ENCODE results near the gene CYP3A5.

The CYP3A5 gene

GRCh38 chr7:99617192-99617781, 62.5 kb downstream of the CYP3A5 start:
- peak overlapping the region; percentile 91 to 96 for H3K4me3 Mint-ChIP-seq
- peaks cover 5 to 8% of the 10 kb centered on the region in 2 donors for H3K9me3 Mint-ChIP-seq
- no peaks in the 10 kb centered on the region for H3K27me3 Mint-ChIP-seq
- H3K4me1 Mint-ChIP-seq: peaks cover 74% of the 10 kb centered on the region
- DNase-seq: no peak
- peak overlapping the region; percentile 87 to 89 for H3K27ac Mint-ChIP-seq
- ATAC-seq: no peak

- H3K4me1 Mint-ChIP-seq: peaks cover 66% of the 10 kb centered on the region
- ATAC-seq (peak; percentile 97), DNase-seq (peak; percentile 89 to 93)
- peak within 1 kb of the TSS; percentile 87 to 89 for H3K27ac Mint-ChIP-seq
- no peaks in the 10 kb centered on the region for H3K27me3 Mint-ChIP-seq
- peak within 1 kb of the TSS; percentile 91 to 96 for H3K4me3 Mint-ChIP-seq
- peaks cover 5 to 8% of the 10 kb centered on the region in 2 donors for H3K9me3 Mint-ChIP-seq
Observed at GRCh38 chr7:99616359-99617191, 63.2 kb downstream of the CYP3A5 start, which contains the start of gene ZSCAN25. ZSCAN25 (plus strand) TSS chr7:99616946; CDS start chr7:99619607, 2,661 bp downstream.

- Mint-ChIP-seq H3K27ac (peak overlapping the region; percentile 87 to 89), H3K4me3 (peak overlapping the region; percentile 91 to 96), H3K4me1 (peaks cover 60% of the 10 kb centered on the region), H3K9me3 (peaks cover 5 to 8% of the 10 kb centered on the region in 2 donors), H3K27me3 (no peaks in the 10 kb centered on the region)
- no peak for DNase-seq
- no peak for ATAC-seq
Observed at GRCh38 chr7:99615989-99616358, 63.8 kb downstream of the CYP3A5 start.

GRCh38 chr7:99614495-99614894, 65.3 kb downstream of the CYP3A5 start:
- Mint-ChIP-seq H3K27ac (no peak overlapping the region), H3K27me3 (no peaks in the 10 kb centered on the region), H3K4me1 (peaks cover 46% of the 10 kb centered on the region), H3K9me3 (peaks cover 5 to 8% of the 10 kb centered on the region in 2 donors), H3K4me3 (no peak overlapping the region)
- DNase-seq (no peak), ATAC-seq (no peak)

GRCh38 chr7:99607548-99607947, 72.2 kb downstream of the CYP3A5 start:
- Mint-ChIP-seq H3K9me3 (no peaks in the 10 kb centered on the region), H3K27ac (no peak overlapping the region), H3K27me3 (no peaks in the 10 kb centered on the region), H3K4me3 (no peak overlapping the region), H3K4me1 (no peaks in the 10 kb centered on the region)
- ATAC-seq: no peak
- DNase-seq: no peak

GRCh38 chr7:99606531-99606930, 73.3 kb downstream of the CYP3A5 start:
- Mint-ChIP-seq H3K9me3 (no peaks in the 10 kb centered on the region), H3K27me3 (no peaks in the 10 kb centered on the region), H3K4me1 (no peaks in the 10 kb centered on the region), H3K27ac (no peak overlapping the region), H3K4me3 (no peak overlapping the region)
- no peak for ATAC-seq
- no peak for DNase-seq

GRCh38 chr7:99605527-99605926, 74.3 kb downstream of the CYP3A5 start:
- H3K9me3 Mint-ChIP-seq: no peaks in the 10 kb centered on the region
- no peaks in the 10 kb centered on the region for H3K27me3 Mint-ChIP-seq
- no peak for ATAC-seq
- no peaks in the 10 kb centered on the region for H3K4me1 Mint-ChIP-seq
- H3K27ac Mint-ChIP-seq: peak overlapping the region in 1 of 2 donors; percentile 92
- H3K4me3 Mint-ChIP-seq: no peak overlapping the region
- no peak for DNase-seq

- Mint-ChIP-seq H3K27ac (no peak overlapping the region), H3K9me3 (no peaks in the 10 kb centered on the region), H3K4me3 (no peak overlapping the region), H3K4me1 (no peaks in the 10 kb centered on the region), H3K27me3 (no peaks in the 10 kb centered on the region)
- ATAC-seq: no peak
- no peak for DNase-seq
Observed at GRCh38 chr7:99601656-99602310, 78.0 kb downstream of the CYP3A5 start.

- H3K9me3 Mint-ChIP-seq: no peaks in the 10 kb centered on the region
- H3K4me1 Mint-ChIP-seq: no peaks in the 10 kb centered on the region
- H3K4me3 Mint-ChIP-seq: no peak overlapping the region
- ATAC-seq (no peak), DNase-seq (no peak)
- no peak overlapping the region for H3K27ac Mint-ChIP-seq
- no peaks in the 10 kb centered on the region for H3K27me3 Mint-ChIP-seq
Observed at GRCh38 chr7:99599836-99600235, 80.0 kb downstream of the CYP3A5 start.

All from stimulated activated naive CD8-positive, alpha-beta T cell treated with anti-CD3 and anti-CD28 coated beads, Interleukin-15, amount 100 ng/mL, for 72 hours (primary cell).